GF-D8 (cell line): Measurements from ENCODE around the gene ADAMTS17.

Source experiments
- DNase-seq: peaks from one replicate; lab custom pipeline; 2025; lab: John Stamatoyannopoulos, UW

Gene ADAMTS17

GRCh38 chr15:100049936-100050876 lies 291.6 kb downstream of the ADAMTS17 start:
- no peak for DNase-seq

- no peak for DNase-seq
Observed at GRCh38 chr15:100049483-100049882, 292.3 kb downstream of the ADAMTS17 start.

GRCh38 chr15:100048736-100049135 lies 293.0 kb downstream of the ADAMTS17 start:
- DNase-seq: no peak

GRCh38 chr15:100043692-100044091 lies 298.1 kb downstream of the ADAMTS17 start:
- no peak for DNase-seq

GRCh38 chr15:100043068-100043641 lies 298.6 kb downstream of the ADAMTS17 start:
- no peak for DNase-seq

- no peak for DNase-seq
Observed at GRCh38 chr15:100042558-100042957, 299.2 kb downstream of the ADAMTS17 start.

- no peak for DNase-seq
Observed at GRCh38 chr15:100041127-100041828, 300.5 kb downstream of the ADAMTS17 start.

- DNase-seq: no peak
Observed at GRCh38 chr15:100039994-100040393, 301.8 kb downstream of the ADAMTS17 start.

GRCh38 chr15:100038736-100039135 lies 303.0 kb downstream of the ADAMTS17 start:
- DNase-seq: no peak

- DNase-seq: no peak
Observed at GRCh38 chr15:100037901-100038300, 303.9 kb downstream of the ADAMTS17 start.

- no peak for DNase-seq
Observed at GRCh38 chr15:100036015-100036414, 305.8 kb downstream of the ADAMTS17 start.

GRCh38 chr15:100034191-100034590 lies 307.6 kb downstream of the ADAMTS17 start:
- DNase-seq: no peak

GRCh38 chr15:100033140-100033857 lies 308.5 kb downstream of the ADAMTS17 start:
- no peak for DNase-seq

GRCh38 chr15:100032358-100033085 lies 309.3 kb downstream of the ADAMTS17 start:
- DNase-seq: no peak

GRCh38 chr15:100031665-100032357 lies 310.0 kb downstream of the ADAMTS17 start:
- no peak for DNase-seq

GRCh38 chr15:100030586-100031229 lies 311.1 kb downstream of the ADAMTS17 start:
- no peak for DNase-seq

GRCh38 chr15:100029868-100030479 lies 311.8 kb downstream of the ADAMTS17 start:
- DNase-seq: no peak

- no peak for DNase-seq
Observed at GRCh38 chr15:100029045-100029444, 312.7 kb downstream of the ADAMTS17 start.

GRCh38 chr15:100026041-100026440 lies 315.7 kb downstream of the ADAMTS17 start:
- no peak for DNase-seq

GRCh38 chr15:100022806-100023205 lies 319.0 kb downstream of the ADAMTS17 start:
- DNase-seq: no peak
